NOMO-1 (cell line): ENCODE measurements around the gene DNAJC8.

ENCODE experiments used
- DNase-seq, 2 experiments: peaks; one replicate each; lab custom pipeline; 2025; ENCODE audit not compliant: unreplicated experiment in 2 of 2; lab: John Stamatoyannopoulos, UW

The DNAJC8 gene

DNA sequence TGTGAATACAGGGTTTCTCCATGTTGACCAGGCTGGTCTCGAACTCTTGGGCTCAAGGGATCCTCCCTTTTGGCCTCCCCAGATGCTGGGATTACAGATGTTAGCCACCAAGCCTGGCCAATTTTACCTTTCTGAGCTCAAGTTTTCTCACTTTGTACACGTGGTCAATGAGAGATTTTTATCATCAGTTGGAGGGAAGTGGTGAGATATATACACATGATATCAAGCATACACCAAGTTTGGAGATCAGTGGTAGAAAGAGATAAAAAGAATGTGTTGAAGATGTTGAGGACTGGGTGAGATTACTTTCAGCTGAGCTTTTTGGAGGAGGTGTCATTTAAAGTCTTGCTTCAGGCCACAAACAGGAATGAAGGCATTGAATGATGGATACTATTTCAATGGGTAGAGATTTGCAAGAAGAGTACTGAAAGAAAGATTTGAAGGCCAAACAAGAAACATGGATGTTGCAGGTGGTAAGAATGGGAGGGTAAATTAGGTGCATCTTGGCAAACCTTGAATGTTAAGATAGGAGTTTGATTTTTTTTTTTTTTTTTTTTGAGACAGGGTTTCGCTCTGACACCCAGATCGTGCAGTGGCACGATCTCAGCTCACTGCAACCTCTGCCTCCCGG is 23.5 kb upstream of the DNAJC8 start:
- DNase-seq = no peak

DNA sequence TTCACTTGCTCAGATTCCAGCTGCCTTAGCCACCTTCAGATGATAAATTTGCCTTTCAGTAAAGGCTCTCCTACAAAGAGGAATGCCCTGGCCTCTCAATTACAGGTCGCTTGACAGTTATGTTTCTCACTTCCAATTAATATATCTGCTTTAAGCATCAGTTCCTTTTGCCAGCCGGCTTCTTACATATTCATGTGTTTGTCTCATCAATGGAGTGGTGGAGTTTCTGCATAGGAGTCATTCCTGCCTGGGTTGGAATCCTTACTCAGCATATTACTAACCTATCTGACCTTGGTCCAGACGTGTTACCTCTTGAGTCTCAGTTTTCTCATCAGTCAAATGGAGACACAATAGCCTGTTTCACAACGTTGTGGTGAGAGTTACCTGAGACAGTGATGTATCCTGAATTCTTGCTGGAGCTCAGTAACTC is 17.1 kb upstream of the DNAJC8 start:
- DNase-seq = no peak

DNA sequence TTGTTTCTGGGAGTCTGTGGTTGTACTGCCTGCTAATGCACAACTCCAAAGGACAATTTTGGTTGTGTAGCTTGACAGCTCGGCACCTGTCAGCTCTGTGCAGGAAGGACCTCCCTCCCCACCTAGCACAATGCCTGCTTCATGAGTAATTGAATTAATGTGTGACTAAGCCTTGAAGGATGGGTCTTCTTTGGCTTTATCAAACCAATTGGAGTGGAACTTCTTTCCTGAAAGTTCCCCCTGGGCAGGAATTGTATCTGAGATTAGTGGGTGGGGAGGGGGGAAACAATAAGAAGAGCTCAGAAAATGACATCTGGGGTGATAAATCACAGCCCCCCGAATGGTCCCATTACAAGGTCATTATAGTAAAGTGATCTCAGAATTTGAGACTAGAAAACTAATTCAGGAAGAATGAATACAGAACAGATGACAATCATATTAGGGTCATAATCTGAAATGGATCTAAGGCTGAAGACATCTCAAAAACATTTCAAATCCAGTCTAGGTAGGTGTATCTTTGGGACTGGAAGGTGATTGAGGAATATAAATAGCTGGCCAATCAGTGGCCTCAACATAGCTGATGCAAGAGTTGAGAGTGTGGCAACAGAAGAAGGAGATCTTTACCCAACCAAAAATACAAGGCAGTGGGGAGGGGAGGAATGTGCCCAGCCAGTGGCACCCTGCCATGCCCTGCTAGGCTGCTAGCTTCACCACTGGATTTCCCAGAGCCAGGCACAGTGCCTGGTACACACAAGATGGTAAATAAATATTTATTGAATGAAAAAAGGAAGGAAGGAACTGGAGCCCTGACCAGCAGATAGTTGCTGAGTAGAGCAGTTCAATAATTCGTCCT is 16.4 kb upstream of the DNAJC8 start:
- DNase-seq = peak; percentile 29 to 45

DNA sequence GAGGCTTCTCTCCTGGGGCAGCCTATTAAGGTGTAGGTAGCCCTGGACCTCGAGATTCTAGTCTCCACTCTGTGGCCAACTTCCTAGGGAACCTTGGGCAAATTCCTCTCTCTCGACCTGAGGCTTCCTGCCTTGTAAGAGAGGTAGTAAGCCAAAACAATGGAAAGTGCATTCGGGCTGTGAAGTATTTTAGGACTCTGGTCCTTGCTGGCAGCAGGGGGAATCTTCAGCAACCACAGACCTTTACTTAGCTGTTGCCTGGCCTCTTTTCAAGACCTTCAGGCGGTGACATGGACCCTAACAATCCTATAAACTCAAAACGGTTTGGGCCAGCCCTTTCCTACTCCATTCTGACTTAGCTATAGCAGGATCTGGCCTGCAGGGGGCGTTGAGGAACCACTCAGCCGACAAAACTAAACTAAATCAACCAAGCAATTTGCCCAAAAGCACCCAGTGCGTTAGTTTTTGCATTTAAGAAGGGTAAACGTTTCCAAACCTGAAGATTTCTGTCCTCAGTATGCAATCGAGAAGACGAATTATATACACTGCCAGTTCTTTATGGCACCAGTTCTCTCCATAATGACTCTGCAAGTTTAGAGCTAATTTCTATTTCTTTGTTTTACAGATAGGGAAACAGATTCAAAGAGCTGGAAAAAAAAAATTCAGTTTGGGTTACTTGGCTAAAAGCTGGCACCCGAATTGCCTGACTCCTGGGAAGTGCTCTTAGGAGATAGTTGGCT is 15.6 kb upstream of the DNAJC8 start:
- DNase-seq = peak; percentile 72 to 78

DNA sequence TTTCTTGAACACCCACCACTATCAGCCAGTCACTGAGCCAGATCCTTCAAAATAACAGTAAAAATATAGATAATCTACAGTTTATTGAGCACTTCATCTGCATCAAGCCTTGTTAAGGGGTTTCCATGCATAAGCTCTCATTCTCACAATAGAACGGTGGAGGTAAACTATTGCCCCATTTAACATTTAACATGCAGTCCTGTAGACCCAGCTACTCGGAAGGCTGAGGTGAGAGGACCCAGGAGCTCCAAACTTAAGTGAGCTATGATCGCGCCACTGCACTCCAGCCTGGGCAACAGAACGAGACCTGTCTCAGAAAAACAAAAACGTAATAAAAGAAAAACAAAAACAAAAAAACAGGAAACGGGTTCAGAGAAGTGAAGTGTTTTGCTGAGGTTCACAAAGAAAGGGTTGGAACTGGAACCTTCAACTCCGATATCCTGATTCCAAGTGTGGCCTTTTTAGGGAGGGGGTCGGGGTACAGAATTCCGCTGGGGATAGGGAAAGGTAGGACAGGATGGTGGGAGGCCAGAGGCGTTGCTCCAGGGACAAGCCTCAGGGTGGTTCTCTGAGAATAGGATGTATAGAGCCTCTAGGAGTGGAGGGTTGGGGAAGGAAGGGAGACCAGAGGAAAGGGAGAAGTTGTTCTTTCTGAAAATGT is 14.9 kb upstream of the DNAJC8 start:
- DNase-seq = no peak

DNA sequence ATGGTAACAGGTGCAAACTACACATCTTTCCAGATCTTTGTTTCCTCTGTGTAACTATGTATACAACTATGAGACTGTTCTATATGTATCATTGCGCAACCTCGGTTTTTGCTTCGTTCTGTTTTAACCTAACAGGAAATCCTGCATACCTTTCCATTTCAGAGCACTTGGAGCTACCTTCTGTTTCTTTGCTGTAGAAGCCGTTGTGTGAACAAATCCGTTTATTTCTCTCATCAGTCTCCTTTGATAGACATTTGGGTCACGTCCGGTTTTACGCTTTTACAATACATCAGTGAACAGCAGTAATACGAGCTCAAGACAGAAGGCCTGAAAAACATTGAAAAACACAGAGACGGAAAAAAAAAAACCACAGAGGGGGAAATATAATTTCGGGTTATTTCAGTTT is 13.6 kb upstream of the DNAJC8 start:
- DNase-seq = peak in 1 of 2 experiments; percentile 81

DNA sequence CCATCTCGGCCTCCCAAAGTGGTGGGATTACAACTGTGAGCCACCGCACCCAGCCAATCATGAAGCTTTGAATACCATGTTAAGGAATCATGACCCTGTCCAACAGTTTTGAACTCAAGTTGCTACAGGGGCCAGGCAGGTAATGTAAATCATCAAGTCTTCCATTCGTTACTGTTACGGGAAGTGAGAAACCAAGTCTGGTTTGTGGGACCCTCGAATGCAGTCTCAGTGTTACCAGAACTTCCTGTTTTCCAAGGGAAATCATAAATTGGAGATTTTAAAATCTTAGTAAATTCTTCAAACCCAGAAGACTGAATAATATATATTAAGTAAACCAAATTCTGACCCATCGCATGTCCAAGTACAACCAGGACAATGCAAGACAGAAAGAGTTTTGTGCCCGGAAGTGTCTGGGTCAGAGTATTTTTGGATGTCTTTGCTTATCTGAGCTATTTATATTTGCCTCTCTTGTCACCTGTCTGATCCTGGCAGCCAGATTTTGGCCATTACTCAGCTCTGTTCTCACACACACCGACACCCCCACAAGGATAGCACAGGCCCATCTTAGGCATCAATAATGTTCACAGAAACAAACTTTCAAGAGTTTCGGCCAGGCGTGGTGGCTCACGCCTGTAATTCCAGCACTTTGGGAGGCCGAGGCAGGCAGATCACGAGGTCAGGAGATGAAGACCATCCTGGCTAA is 11.9 kb upstream of the DNAJC8 start:
- peak in 1 of 2 experiments; percentile 26 for DNase-seq

DNA sequence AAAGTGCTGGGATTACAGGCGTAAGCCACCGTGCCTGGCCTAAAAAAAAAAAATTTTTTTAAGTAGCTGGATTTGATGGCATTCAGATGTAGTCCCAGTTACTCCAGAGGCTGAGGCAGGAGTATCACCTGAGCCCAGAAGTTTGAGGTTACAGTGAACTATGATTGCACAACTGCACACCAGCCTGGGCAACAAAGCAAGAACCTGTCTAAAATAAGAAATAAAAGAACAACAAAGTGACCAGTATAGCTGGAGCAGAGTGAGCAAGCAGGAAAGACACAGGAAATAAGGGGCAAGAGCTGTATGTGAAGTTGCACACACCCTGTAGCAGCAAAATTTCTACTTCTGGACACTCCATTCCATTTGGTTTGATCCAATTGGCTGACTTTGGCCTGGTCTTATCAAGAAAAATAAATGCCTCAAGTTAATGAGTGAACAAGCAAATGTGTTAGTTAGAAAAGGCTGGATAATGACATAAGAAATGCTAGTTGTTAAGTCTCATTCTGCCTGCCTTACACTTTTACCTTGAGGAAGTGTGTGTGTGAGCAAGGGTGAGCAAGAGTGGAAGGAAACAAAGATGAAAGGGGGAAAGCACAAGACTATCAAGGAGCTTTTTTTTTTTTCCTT is 11.0 kb upstream of the DNAJC8 start:
- DNase-seq = peak in 1 of 2 experiments; percentile 26

DNA sequence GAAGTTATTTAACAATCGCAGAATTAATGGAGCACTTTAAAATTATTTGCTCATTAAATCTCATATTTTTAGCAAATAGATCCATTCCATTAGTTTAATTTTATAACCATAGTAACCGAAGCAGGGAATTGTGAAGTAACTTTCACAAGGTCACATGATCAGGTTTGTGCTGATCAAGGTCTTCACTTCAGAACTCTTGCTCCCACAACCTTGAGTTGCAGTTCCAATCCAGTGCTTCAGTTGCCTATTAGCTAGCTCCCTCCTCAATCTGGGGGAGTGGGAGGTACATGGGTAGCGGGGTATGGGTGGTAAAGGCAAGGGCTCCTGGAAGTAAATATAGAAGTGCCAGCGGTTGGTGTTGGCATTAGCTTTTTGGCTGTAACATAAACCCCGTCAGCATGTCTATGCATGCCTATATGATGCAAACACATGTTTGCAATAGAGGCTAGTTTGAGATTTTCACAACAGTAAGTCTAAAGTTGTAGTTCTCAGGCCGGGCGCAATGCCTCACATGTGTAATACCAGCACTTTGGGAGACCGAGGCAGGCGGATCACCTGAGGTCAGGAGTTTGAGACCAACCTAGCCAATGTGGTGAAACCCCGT is 8.9 kb upstream of the DNAJC8 start:
- no peak for DNase-seq

DNA sequence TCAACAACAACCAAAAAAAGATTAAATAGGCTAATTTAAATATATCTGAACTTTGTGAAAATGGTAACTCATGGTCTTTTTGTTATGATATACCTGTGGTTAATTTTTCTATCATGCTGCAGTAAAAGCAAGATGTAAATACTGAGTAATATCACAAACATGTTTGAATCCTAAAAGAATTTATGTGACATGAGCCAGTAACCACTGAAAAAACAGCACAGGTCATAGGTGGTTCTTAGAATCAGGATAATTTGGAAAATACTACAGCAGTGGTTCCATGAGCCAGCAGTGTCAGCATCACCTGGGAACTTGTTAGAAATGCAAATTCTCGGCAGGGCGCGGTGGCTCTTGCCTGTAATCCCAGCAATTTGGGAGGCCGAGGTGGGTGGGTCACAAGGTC is 7.2 kb upstream of the DNAJC8 start:
- DNase-seq = no peak

DNA sequence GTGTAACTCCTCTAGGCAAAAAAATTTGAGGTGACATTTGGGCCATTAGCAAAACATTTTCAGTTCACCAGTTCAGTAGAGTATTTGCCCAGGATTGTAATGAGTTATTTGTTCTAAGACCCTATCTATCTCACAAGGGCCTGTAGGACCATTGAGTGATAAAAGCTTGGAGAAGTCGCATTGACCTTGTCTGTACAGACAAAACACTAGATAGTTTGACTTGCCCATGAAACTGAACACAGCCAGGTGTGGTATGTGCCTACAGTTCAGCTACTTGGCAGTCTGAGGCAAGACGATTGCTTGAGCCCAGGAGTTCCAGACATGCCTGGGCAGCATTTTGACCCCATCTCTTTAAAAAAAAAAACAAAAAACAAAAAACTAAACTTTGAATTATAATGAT is 6.2 kb upstream of the DNAJC8 start:
- no peak for DNase-seq

DNA sequence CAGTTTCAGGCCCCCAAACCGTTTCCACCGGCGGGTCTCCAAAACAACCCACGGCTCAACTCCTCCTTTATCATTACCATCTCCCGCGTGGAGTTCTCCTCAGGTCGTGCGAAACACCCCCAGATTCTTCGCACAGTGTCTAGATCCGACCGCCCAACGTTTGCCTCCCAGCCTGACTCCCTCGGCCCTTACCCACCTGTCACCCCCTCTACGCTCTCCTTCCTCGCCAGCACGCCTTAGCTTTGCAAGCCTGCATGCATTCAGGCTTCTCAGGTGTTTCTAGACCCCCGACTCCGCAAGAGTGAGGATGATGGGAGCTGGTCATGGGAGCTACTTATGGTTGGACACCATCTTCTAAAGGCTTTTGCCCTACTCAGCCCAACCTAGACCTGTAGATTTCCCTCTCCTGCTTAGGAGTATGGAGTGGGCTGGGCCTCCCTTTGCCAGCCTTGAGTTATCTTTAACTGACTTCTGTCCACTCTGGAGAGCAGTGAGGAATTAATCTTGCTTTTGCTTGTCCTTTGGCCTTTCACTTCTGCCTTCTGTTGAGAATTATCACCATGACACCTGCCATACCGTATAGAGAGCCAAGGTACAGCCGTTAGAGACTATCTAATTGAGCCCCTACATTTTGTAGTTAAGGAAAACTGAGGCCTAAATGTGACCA is 4.0 kb upstream of the DNAJC8 start:
- no peak for DNase-seq

DNA sequence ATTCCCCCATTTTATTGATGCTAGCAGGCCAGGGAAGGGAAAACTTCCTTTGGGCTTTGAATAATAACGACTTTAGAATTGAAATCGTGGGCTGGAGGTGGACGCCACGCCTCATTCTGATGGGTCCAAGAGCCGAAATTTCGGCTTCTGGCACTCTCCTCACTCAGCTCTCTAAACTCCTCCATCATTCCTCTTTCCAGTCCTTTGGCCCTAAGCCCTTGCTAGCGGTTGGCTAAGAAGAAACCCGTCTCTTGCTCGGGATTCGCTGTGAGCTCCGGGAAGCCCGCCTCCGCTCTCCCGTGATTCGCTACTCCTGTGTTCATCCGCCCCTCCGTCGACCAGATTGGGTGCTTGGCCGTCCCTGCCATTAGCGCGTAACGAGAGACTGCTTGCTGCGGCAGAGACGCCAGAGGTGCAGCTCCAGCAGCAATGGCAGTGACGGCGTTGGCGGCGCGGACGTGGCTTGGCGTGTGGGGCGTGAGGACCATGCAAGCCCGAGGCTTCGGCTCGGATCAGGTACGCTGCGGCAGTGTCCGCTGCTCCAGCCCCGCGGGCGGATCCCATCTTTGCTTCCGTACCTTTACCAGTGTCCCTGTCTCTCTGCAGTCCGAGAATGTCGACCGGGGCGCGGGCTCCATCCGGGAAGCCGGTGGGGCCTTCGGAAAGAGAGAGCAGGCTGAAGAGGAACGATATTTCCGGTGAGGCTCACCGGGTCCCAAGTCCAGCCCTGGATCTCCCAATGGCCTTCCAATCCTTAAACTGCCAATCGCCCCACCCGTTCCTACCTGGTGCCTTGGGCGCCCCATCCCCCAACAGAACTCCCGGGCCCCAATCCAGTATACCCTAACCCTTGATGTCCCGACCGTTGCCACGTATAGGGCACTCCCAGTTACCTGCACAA is 3.2 kb upstream of the DNAJC8 start, which contains the start of gene ATP5IF1:
Gene ATP5IF1 (plus strand): TSS at position 370 of the 901 bp plus-strand sequence. CDS start 60 bp downstream, at position 430.
- DNase-seq = peak; percentile 98

DNA sequence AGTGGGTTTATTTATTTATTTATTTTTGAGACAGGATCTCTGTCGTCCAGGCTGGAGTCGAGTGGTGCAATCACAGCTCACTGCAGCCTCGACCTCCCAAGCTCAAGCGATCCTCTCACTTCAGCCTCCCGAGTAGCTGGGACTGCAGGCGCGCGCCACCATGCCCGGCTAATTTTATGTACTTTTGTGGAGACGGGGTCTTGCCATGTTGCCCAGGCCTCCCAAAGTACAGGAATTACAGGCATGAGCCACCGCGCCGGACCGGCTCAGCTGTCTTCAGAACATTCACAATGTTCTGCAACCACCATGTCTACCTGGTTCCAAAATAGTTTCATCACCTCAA is 406 bp upstream of the DNAJC8 start:
- no peak for DNase-seq

DNA sequence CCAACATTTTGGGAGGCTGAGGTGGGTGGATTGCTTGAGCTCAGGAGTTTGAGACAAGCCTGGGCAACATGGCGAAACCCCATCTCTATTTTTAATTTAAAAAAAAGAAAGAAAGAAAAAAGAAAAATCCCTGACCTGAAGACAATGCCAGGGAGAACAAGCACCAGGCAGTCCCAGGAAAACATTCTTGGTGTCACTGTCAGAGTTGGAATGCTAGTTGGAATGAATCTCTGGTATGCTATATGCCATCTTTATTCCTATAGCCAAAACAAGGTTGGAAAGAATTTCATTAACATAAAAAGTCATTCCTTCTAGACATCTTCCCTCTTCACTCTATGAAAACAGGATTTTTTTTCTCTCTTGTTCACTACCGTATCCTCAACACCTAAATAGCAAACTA is 2.8 kb downstream of the DNAJC8 start:
- DNase-seq = no peak

DNA sequence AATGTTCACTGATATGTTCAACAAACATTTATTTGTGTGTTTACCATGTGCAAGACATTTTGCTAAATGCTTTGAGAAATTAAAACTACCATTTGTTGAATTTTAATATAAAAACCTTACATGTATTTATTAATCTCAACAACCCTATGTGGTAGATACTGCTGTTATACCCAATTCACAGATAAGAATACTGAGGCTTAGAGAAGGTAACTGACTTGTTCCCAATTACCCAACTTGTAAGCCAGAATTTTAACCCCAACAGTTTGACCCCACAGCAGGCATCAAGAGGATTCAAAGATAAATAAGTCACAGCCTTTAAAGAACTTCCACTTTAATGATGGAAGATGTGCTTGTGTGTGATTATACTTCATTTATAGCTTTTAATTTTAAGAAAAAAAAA is 3.7 kb downstream of the DNAJC8 start:
- no peak for DNase-seq

DNA sequence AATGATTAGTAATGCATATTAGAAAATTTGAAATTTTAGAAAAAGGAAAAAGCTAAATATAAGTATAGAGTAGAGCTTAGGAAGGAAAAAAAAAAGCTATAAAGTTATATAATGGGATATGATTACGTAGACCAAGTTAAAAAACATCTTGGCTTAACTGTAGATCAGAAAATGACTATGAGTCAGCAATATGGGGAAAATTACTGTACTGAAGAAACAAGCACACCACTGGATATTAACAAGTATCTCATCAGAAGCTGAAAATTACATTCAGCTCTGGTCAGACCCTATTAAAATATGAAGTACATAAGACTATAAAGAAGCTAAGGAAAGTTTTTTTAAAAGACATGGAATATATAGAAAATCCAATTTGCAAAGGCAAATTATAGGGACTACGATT is 19.5 kb downstream of the DNAJC8 start:
- DNase-seq = no peak

DNA sequence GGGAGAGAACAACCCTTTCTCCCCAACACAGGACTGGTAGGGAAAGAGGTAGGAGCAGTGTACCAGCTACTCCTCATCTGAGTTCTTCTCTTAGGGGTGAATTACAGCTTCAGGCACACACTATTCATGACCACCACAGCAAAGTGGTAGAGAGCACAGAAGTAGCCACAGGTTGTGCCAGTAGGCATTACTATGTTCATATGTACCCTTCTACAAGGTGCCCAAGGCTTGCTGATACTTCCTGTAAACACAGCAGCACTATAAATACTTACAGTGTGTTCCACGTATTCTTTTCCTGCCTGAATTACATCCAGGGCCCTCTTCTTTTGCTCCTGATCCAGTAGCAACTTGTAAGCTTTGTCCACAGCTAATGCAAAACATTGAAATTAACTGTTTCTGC is 23.1 kb downstream of the DNAJC8 start:
- DNase-seq = no peak
